NT2/D1 (cell line): ENCODE results near the gene DRGX.

Experiments used
- SUZ12 ChIP-seq: IDR thresholded peaks from 2 replicates; pipeline ENCODE4 v1.6.1; 2011; ENCODE audit not compliant: insufficient read length, insufficient read depth; ENCODE audit errors: extremely low read depth
- YY1 ChIP-seq: IDR thresholded peaks from 2 replicates; pipeline ENCODE4 v1.6.1; 2011; ENCODE audit not compliant: insufficient read length, insufficient read depth
- ZNF274 ChIP-seq: IDR thresholded peaks from 2 replicates; pipeline ENCODE4 v1.6.1; 2011; ENCODE audit warnings: mild to moderate bottlenecking, low read depth, low read length

DNA sequence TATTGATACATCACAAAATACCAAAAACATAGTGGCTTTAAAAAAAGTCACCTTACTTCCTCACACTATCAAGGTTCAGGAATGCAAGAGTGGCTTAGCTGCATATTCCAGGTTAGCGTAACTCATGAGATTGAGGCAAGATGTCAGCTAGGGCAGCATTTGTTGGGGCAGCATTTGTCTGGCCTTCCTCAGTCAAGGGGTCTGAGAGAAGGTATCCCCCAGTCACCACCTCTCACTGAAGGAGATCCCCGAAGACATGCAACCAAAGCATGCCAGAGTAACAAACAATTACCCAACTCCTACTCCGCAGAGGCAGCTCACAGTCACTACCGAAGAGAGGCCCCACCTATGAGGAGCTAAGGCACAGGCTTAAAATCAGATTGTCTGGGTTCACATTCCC, 48.5 kb downstream of the DRGX start:
- TF ChIP-seq SUZ12, result no peak
- no peak for TF ChIP-seq YY1
- TF ChIP-seq ZNF274, result no peak
